GM23338 (cell line): Measurements from ENCODE around the gene LRRC4. TPM values are rescaled to one million over a fixed set of nuclear protein-coding genes. Genes with fewer than 3 reads are reported as not detected.
A peak's percentile ranks its signal among the peaks of the same experiment; 100 is the strongest.

Source experiments
- ATAC-seq: fragments of 200-7000 bp; cut with Tn5 transposase; 3 replicates; pipeline ENCODE4 v1.9.1; 2020
- DNase-seq: peaks from one replicate; pipeline ENCODE4 v3.0.0-alpha.2; 2015; ENCODE audit warnings: low spot score
- H2AFZ ChIP-seq: fragments of 200-600 bp; sonication (generic); 2 replicates; pipeline ENCODE4 v1.8.0; 2016; ENCODE audit warnings: antibody characterized with exemption, mild to moderate bottlenecking, moderate library complexity
- H3F3A ChIP-seq: fragments of 200-600 bp; sonication (generic); replicated peaks from 2 replicates; pipeline ENCODE4 v1.8.0; 2017; ENCODE audit warnings: antibody characterized with exemption, mixed run types, low read depth
- H3K27ac ChIP-seq: fragments of 200-600 bp; sonication (generic); 2 replicates; pipeline ENCODE4 v1.6.1; 2016; ENCODE audit warnings: low read depth
- H3K27me3 ChIP-seq: fragments of 200-600 bp; sonication (generic); 2 replicates; pipeline ENCODE4 v1.8.0; 2016; ENCODE audit warnings: mild to moderate bottlenecking, mixed run types, moderate library complexity; ENCODE audit not compliant: insufficient read depth
- H3K36me3 ChIP-seq: fragments of 200-600 bp; sonication (generic); 2 replicates; pipeline ENCODE4 v1.8.0; 2016; ENCODE audit warnings: mild to moderate bottlenecking; ENCODE audit not compliant: insufficient read depth
- H3K4me1 ChIP-seq: fragments of 200-600 bp; sonication (generic); 2 replicates; pipeline ENCODE4 v1.8.0; 2016; ENCODE audit warnings: mild to moderate bottlenecking, moderate library complexity; ENCODE audit not compliant: insufficient read depth
- H3K4me2 ChIP-seq: fragments of 200-600 bp; sonication (generic); 2 replicates; pipeline ENCODE4 v1.7.1; 2017; ENCODE audit warnings: mixed run types
- H3K4me3 ChIP-seq: fragments of 200-600 bp; sonication (generic); 2 replicates; pipeline ENCODE4 v1.6.1; 2016; ENCODE audit warnings: mixed run types
- H3K79me2 ChIP-seq: fragments of 200-600 bp; sonication (generic); replicated peaks from 2 replicates; pipeline ENCODE4 v1.8.0; 2017; ENCODE audit warnings: mild to moderate bottlenecking; ENCODE audit not compliant: insufficient read depth
- H3K9me2 ChIP-seq: fragments of 200-600 bp; sonication (generic); 2 replicates; pipeline ENCODE4 v1.8.0; 2017; ENCODE audit not compliant: insufficient read depth
- H4K20me1 ChIP-seq: fragments of 200-600 bp; sonication (generic); replicated peaks from 2 replicates; pipeline ENCODE4 v1.8.0; 2017; ENCODE audit warnings: mild to moderate bottlenecking; ENCODE audit not compliant: insufficient read depth
- H3K27ac Mint-ChIP-seq: 2 replicates; pipeline ENCODE4 v1.8.0; 2020; ENCODE audit warnings: inconsistent platforms, mild to moderate bottlenecking, moderate library complexity, mixed read lengths
- H3K27me3 Mint-ChIP-seq: 3 replicates; pipeline ENCODE4 v1.8.0; 2022; ENCODE audit warnings: low read depth, mild to moderate bottlenecking, moderate library complexity, mixed read lengths, inconsistent platforms; ENCODE audit not compliant: insufficient read depth, poor library complexity
- H3K36me3 Mint-ChIP-seq: 3 replicates; pipeline ENCODE4 v1.8.0; 2021; ENCODE audit warnings: low read depth, mild to moderate bottlenecking, inconsistent platforms, moderate library complexity, mixed read lengths
- H3K4me1 Mint-ChIP-seq: 3 replicates; pipeline ENCODE4 v1.8.0; 2020; ENCODE audit warnings: mild to moderate bottlenecking, inconsistent platforms, mixed read lengths
- H3K4me3 Mint-ChIP-seq: 3 replicates; pipeline ENCODE4 v1.8.0; 2021; ENCODE audit warnings: moderate library complexity, mild to moderate bottlenecking, inconsistent platforms, mixed read lengths
- H3K9me3 Mint-ChIP-seq: 3 replicates; pipeline ENCODE4 v1.8.0; 2020; ENCODE audit warnings: moderate library complexity, mild to moderate bottlenecking, inconsistent platforms, mixed read lengths
- CREB1 ChIP-seq: fragments of 250-450 bp; sonication (Bioruptor Pico); IDR thresholded peaks from 2 replicates; pipeline ENCODE4 v1.5.0; 2020; ENCODE audit warnings: low read depth, mild to moderate bottlenecking, moderate library complexity
- ETS1 ChIP-seq: IDR thresholded peaks from 2 replicates; pipeline ENCODE4 v1.6.1; 2016; ENCODE audit warnings: antibody characterized with exemption
- EZH2 ChIP-seq: fragments of 200-600 bp; sonication (generic); IDR thresholded peaks from one replicate; pipeline ENCODE4 v1.8.0; 2017; ENCODE audit warnings: antibody characterized with exemption, mild to moderate bottlenecking, low read depth; ENCODE audit not compliant: unreplicated experiment
- EZH2phosphoT487 ChIP-seq: fragments of 200-600 bp; sonication (generic); IDR thresholded peaks from one replicate; pipeline ENCODE4 v1.8.1; 2018; ENCODE audit warnings: antibody characterized with exemption; ENCODE audit not compliant: unreplicated experiment
- JUNB ChIP-seq: IDR thresholded peaks from one replicate; pipeline ENCODE4 v1.6.1; 2016; ENCODE audit warnings: antibody characterized with exemption; ENCODE audit not compliant: unreplicated experiment
- NANOG ChIP-seq: IDR thresholded peaks from 2 replicates; pipeline ENCODE4 v1.6.1; 2016; ENCODE audit warnings: antibody characterized with exemption, borderline replicate concordance
- POLR2AphosphoS5 ChIP-seq: IDR thresholded peaks from 2 replicates; pipeline ENCODE4 v1.6.1; 2016; ENCODE audit warnings: antibody characterized with exemption, low read depth
- REST ChIP-seq: IDR thresholded peaks from one replicate; pipeline ENCODE4 v1.6.1; 2018; ENCODE audit warnings: antibody characterized with exemption; ENCODE audit not compliant: unreplicated experiment
- STAT1 ChIP-seq: IDR thresholded peaks from one replicate; pipeline ENCODE4 v1.6.1; 2016; ENCODE audit warnings: antibody characterized with exemption; ENCODE audit not compliant: unreplicated experiment
- ZNF114 ChIP-seq: fragments of 250-450 bp; sonication (Bioruptor Pico); IDR thresholded peaks from 2 replicates; pipeline ENCODE4 v1.5.0; 2020; ENCODE audit warnings: mild to moderate bottlenecking, moderate library complexity
- ZNF331 ChIP-seq: fragments of 250-450 bp; sonication (Bioruptor Pico); IDR thresholded peaks from 2 replicates; pipeline ENCODE4 v1.5.0; 2020; ENCODE audit warnings: low read depth, mild to moderate bottlenecking, moderate library complexity
- ZNF462 ChIP-seq: fragments of 250-450 bp; sonication (Bioruptor Pico); IDR thresholded peaks from 2 replicates; pipeline ENCODE4 v1.5.0; 2020; ENCODE audit warnings: mild to moderate bottlenecking, moderate library complexity
- polyA plus RNA-seq: library from polyadenylated mRNA; unstranded; fragments of >200 nt; fragmentation: Nextera tagmentation; extraction: Ambion mirVana; gene quantifications from 2 replicates; pipeline ENCODE4 v1.2.1, GENCODE V29; 2016
- total RNA-seq: library from RNA; depleted of rRNA; stranded (reverse); fragments of >200 nt; shearing (Covaris generic); gene quantifications from 2 replicates; pipeline ENCODE4 v1.2.3, GENCODE V29; 2014
- TF ChIP-seq, protein P1 (sequence below), 2 experiments: fragments of 200-600 bp in 1 of 2; sonication (generic) in 1 of 2; conservative IDR thresholded peaks; 2 replicates each; pipeline versions ENCODE4 v1.5.1 to v1.6.1; 2016 to 2017; ENCODE audit warnings: antibody characterized with exemption in 2 of 2, low read depth in 2 of 2, mild to moderate bottlenecking in 2 of 2, moderate library complexity in 1 of 2

The LRRC4 gene
- total and polyA plus RNA-seq, 2 experiments from 2014 or later = 1.9 to 5.2 TPM

- Histone ChIP-seq H3K4me1 (peaks cover 39% of the 10 kb centered on the region), H4K20me1 (peaks cover 35% of the 10 kb centered on the region)
- no peaks in the 10 kb centered on the region; the same call in 2 of the 3 replicates for H3K9me3 Mint-ChIP-seq
These were observed 979 bp downstream of the LRRC4 start for GRCh38 chr7:128030263-128030653.

More at GRCh38 chr7:128030263-128030653, 979 bp downstream of the LRRC4 start:
- ATAC-seq (peak; percentile 17), DNase-seq (peak; percentile 67)
- Mint-ChIP-seq H3K4me1 (peaks cover 51% of the 10 kb centered on the region), H3K4me3 (peak overlapping the region; percentile 90), H3K27me3 (peaks cover 31% of the 10 kb centered on the region), H3K27ac (peak overlapping the region; percentile 91), H3K36me3 (peaks cover 30% of the 10 kb centered on the region)
- Histone ChIP-seq H3K4me2 (peak overlapping the region; percentile 96), H3K9me2 (peaks cover 5% of the 10 kb centered on the region; the same call in 1 of the 2 replicates), H3K36me3 (no peaks in the 10 kb centered on the region), H3K27ac (no peak overlapping the region), H3F3A (no peaks in the 10 kb centered on the region), H3K79me2 (peaks cover 34% of the 10 kb centered on the region), H3K4me3 (peak overlapping the region; percentile 82), H3K27me3 (peaks cover 31% of the 10 kb centered on the region), H2AFZ (no peak overlapping the region)
- TF ChIP-seq STAT1 (no peak), EZH2phosphoT487 (no peak), ZNF114 (CRISPR knock-in tag) (no peak), JUNB (no peak), POLR2AphosphoS5 (no peak), REST (no peak), ETS1 (no peak), EZH2 (no peak), NANOG (no peak), CREB1 (CRISPR knock-in tag) (no peak), ZNF331 (no peak), ZNF462 (CRISPR knock-in tag) (no peak)
- TF ChIP-seq, protein P1, sequence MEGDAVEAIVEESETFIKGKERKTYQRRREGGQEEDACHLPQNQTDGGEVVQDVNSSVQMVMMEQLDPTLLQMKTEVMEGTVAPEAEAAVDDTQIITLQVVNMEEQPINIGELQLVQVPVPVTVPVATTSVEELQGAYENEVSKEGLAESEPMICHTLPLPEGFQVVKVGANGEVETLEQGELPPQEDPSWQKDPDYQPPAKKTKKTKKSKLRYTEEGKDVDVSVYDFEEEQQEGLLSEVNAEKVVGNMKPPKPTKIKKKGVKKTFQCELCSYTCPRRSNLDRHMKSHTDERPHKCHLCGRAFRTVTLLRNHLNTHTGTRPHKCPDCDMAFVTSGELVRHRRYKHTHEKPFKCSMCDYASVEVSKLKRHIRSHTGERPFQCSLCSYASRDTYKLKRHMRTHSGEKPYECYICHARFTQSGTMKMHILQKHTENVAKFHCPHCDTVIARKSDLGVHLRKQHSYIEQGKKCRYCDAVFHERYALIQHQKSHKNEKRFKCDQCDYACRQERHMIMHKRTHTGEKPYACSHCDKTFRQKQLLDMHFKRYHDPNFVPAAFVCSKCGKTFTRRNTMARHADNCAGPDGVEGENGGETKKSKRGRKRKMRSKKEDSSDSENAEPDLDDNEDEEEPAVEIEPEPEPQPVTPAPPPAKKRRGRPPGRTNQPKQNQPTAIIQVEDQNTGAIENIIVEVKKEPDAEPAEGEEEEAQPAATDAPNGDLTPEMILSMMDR (conservative IDR thresholded peaks at IDR 0.05; ENCODE audit: low read depth in 2 of 2) = no peak
